Thyroid gland (tissue), 4 donors: ENCODE data around the gene KLHL35. TPM values are rescaled to one million over a fixed set of nuclear protein-coding genes. Genes with fewer than 3 reads are reported as not detected.

ENCODE experiments used
- DNase-seq, 2 donors: peaks; one replicate each; pipeline ENCODE4 v3.0.0-alpha.2; 2019
- H3K27ac ChIP-seq, 3 donors: fragments of 200-600 bp; sonication (generic); 1 replicate in 2 of 3; 2 replicates in 1 of 3; pipeline ENCODE4 v1.5.1; 2016 to 2019; ENCODE audit warnings: mild to moderate bottlenecking in 1 of 3, moderate library complexity in 1 of 3
- H3K27me3 ChIP-seq: fragments of 200-600 bp; sonication (generic); one replicate; pipeline ENCODE4 v1.5.1; 2019
- H3K36me3 ChIP-seq, 2 donors: fragments of 200-600 bp; sonication (generic); one replicate each; pipeline ENCODE4 v1.5.1; 2016 to 2019
- H3K4me1 ChIP-seq, 2 donors: fragments of 200-600 bp; sonication (generic); one replicate each; pipeline ENCODE4 v1.5.1; 2017 to 2019
- H3K4me3 ChIP-seq, 3 donors: fragments of 200-600 bp; sonication (generic); replicated peaks in 1 of 3; 1 replicate in 2 of 3; 2 replicates in 1 of 3; pipeline ENCODE4 v1.5.1; 2016; ENCODE audit warnings: mild to moderate bottlenecking in 1 of 3
- H3K9me3 ChIP-seq: fragments of 200-600 bp; sonication (generic); one replicate; pipeline ENCODE4 v1.5.1; 2017
- POLR2A ChIP-seq, 2 donors: fragments of 450-650 bp; IDR thresholded peaks; one replicate each; pipeline ENCODE4 v1.6.1; 2017; ENCODE audit warnings: antibody characterized with exemption in 2 of 2, mild to moderate bottlenecking in 2 of 2, moderate library complexity in 1 of 2
- WGBS, 2 donors: methylation state at CpG; one replicate each; pipeline ENCODE4 v1.1.5; 2017; 5-methylcytosine and 5-hydroxymethylcytosine counted together
- intact Hi-C: fragments of 100-400 bp; cut with DNase I; formaldehyde crosslinking; loops from one replicate; pipeline ENCODE4 v1.15.1; 2023
- total RNA-seq, 4 donors: library from RNA; depleted of rRNA; stranded (reverse); fragments of >200 nt; gene quantifications; one replicate each; pipeline ENCODE4 v1.2.3, GENCODE V29; 2016
- TF ChIP-seq, protein P1 (sequence below), 6 experiments: fragments of 200-600 bp in 3 of 6; fragments of 450-650 bp in 3 of 6; sonication (generic) in 3 of 6; IDR thresholded peaks; one replicate each; pipeline ENCODE4 v1.5.1; 2016 to 2019; ENCODE audit warnings: antibody characterized with exemption in 6 of 6, mild to moderate bottlenecking in 2 of 6, inconsistent platforms in 1 of 6, moderate library complexity in 1 of 6

KLHL35 gene
- total RNA-seq, 4 donors from 2014 or later: 1.1 to 3.6 (median 1.9) TPM

GRCh38 chr11:75463106-75463774 lies 30.2 kb upstream of the KLHL35 start:
- 61 to 68% methylated on average over 11 of the region's 11 CpGs for WGBS, 2 donors
- TF ChIP-seq, protein P1, sequence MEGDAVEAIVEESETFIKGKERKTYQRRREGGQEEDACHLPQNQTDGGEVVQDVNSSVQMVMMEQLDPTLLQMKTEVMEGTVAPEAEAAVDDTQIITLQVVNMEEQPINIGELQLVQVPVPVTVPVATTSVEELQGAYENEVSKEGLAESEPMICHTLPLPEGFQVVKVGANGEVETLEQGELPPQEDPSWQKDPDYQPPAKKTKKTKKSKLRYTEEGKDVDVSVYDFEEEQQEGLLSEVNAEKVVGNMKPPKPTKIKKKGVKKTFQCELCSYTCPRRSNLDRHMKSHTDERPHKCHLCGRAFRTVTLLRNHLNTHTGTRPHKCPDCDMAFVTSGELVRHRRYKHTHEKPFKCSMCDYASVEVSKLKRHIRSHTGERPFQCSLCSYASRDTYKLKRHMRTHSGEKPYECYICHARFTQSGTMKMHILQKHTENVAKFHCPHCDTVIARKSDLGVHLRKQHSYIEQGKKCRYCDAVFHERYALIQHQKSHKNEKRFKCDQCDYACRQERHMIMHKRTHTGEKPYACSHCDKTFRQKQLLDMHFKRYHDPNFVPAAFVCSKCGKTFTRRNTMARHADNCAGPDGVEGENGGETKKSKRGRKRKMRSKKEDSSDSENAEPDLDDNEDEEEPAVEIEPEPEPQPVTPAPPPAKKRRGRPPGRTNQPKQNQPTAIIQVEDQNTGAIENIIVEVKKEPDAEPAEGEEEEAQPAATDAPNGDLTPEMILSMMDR (IDR thresholded peaks at IDR 0.05): no peak
- no peaks in the 10 kb centered on the region for H3K9me3 ChIP-seq
- H3K4me1 ChIP-seq: peaks cover 11 to 17% of the 10 kb centered on the region in 2 donors
- no peak overlapping the region for H3K27ac ChIP-seq
- H3K4me3 ChIP-seq: no peak overlapping the region
- DNase-seq: no peak
- H3K36me3 ChIP-seq: no peaks in the 10 kb centered on the region
- intact Hi-C loops: no loop called here
- H3K27me3 ChIP-seq: no peaks in the 10 kb centered on the region

- intact Hi-C loops: no loop called here
- Histone ChIP-seq H3K27ac (no peak overlapping the region), H3K4me3 (no peak overlapping the region), H3K27me3 (no peaks in the 10 kb centered on the region), H3K9me3 (no peaks in the 10 kb centered on the region), H3K4me1 (peaks cover 11 to 14% of the 10 kb centered on the region in 2 donors), H3K36me3 (no peaks in the 10 kb centered on the region)
- TF ChIP-seq, protein P1 (IDR thresholded peaks at IDR 0.05): no peak
- no peak for TF ChIP-seq POLR2A (IDR thresholded peaks at IDR 0.05)
- DNase-seq: no peak
- 87 to 89% methylated on average over 5 of the region's 5 CpGs for WGBS, 2 donors
Observed at GRCh38 chr11:75462117-75462653, 29.2 kb upstream of the KLHL35 start.

GRCh38 chr11:75461151-75461550 lies 28.1 kb upstream of the KLHL35 start:
- no peak overlapping the region for H3K27ac ChIP-seq
- no peaks in the 10 kb centered on the region for H3K9me3 ChIP-seq
- H3K4me3 ChIP-seq: no peak overlapping the region
- 93 to 97% methylated on average over 5 to 6 of the region's 6 CpGs for WGBS, 2 donors
- H3K27me3 ChIP-seq: no peaks in the 10 kb centered on the region
- peaks cover 6 to 7% of the 10 kb centered on the region in 2 donors for H3K4me1 ChIP-seq
- intact Hi-C loops: no loop called here
- H3K36me3 ChIP-seq: no peaks in the 10 kb centered on the region
- DNase-seq: no peak
- TF ChIP-seq, protein P1 (IDR thresholded peaks at IDR 0.05): no peak
- no peak for TF ChIP-seq POLR2A (IDR thresholded peaks at IDR 0.05)

GRCh38 chr11:75456596-75457183 lies 23.7 kb upstream of the KLHL35 start:
- Histone ChIP-seq H3K27me3 (no peaks in the 10 kb centered on the region), H3K4me1 (peaks cover 16 to 24% of the 10 kb centered on the region in 2 donors), H3K36me3 (no peaks in the 10 kb centered on the region), H3K4me3 (no peak overlapping the region), H3K27ac (no peak overlapping the region), H3K9me3 (no peaks in the 10 kb centered on the region)
- no peak for DNase-seq
- intact Hi-C loops: no loop called here
- 80 to 94% methylated on average over 11 to 13 of the region's 14 CpGs for WGBS, 2 donors
- no peak for TF ChIP-seq POLR2A (IDR thresholded peaks at IDR 0.05)
- TF ChIP-seq, protein P1 (IDR thresholded peaks at IDR 0.05): no peak

DNA sequence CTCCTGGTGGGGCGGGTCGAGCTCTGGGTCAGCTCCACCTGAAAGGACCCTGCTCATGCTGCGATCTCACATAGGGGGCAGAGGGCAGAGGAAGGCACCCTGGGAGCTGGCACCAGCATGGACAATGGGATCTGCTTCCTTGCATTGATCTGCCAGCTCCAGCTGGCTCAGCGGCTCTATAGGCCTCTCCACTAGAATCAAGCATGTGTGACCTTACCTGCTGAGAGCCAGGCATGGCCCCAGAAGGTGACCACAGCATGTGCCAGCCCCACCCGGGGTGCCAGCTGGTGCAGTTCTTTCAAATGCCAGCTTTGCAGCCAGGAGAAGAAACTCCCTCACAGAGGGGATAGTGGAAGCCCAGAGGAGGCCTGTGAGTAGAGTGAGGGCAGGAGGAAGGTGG lies 22.0 kb upstream of the KLHL35 start:
- DNase-seq: peak; percentile 85
- TF ChIP-seq, protein P1 (IDR thresholded peaks at IDR 0.05): no peak
- no peak for TF ChIP-seq POLR2A (IDR thresholded peaks at IDR 0.05)
- H3K9me3 ChIP-seq: no peaks in the 10 kb centered on the region
- H3K27me3 ChIP-seq: no peaks in the 10 kb centered on the region
- H3K27ac ChIP-seq: peak overlapping the region in 2 of 3 donors; percentile 46 to 60
- no peaks in the 10 kb centered on the region for H3K36me3 ChIP-seq
- intact Hi-C loops: no loop called here
- H3K4me3 ChIP-seq: no peak overlapping the region
- H3K4me1 ChIP-seq: peaks cover 16 to 24% of the 10 kb centered on the region in 2 donors
- 45 to 60% methylated on average over 3 to 4 of the region's 5 CpGs for WGBS, 2 donors
